HFF-Myc (cell line): ENCODE results near the gene CAMK2A.

Source experiments
- DNase-seq: peaks from one replicate; pipeline ENCODE4 v3.0.0-alpha.2; 2011; ENCODE audit warnings: low read depth; ENCODE audit errors: extremely low read depth
- H3K4me3 ChIP-seq: replicated peaks from 2 replicates; pipeline ENCODE4 v1.5.1; 2011; ENCODE audit warnings: low read depth, mild to moderate bottlenecking, control low read depth, low read length
- CTCF ChIP-seq: IDR thresholded peaks from 2 replicates; pipeline ENCODE4 v1.5.1; 2012; ENCODE audit warnings: mild to moderate bottlenecking, low read depth, low read length, control low read depth; ENCODE audit errors: missing control alignments

Gene CAMK2A

GRCh38 chr5:150224483-150225027 is 65.0 kb downstream of the CAMK2A start:
- DNase-seq: no peak
- H3K4me3 ChIP-seq: no peak overlapping the region
- no peak for TF ChIP-seq CTCF

- DNase-seq: no peak
- no peak for TF ChIP-seq CTCF
- H3K4me3 ChIP-seq: no peak overlapping the region
Measured at GRCh38 chr5:150223474-150223873, 66.1 kb downstream of the CAMK2A start.

GRCh38 chr5:150222906-150223305 is 66.7 kb downstream of the CAMK2A start:
- TF ChIP-seq CTCF: no peak

GRCh38 chr5:150221471-150221870 is 68.1 kb downstream of the CAMK2A start:
- TF ChIP-seq CTCF: no peak
- H3K4me3 ChIP-seq: no peak overlapping the region
- no peak for DNase-seq

More at GRCh38 chr5:150222906-150223305, 66.7 kb downstream of the CAMK2A start:
- H3K4me3 ChIP-seq: no peak overlapping the region
- DNase-seq: no peak

GRCh38 chr5:150219861-150220260 is 69.7 kb downstream of the CAMK2A start:
- no peak for TF ChIP-seq CTCF
- no peak overlapping the region for H3K4me3 ChIP-seq
- DNase-seq: no peak

GRCh38 chr5:150219142-150219541 is 70.4 kb downstream of the CAMK2A start:
- DNase-seq: no peak
- no peak for TF ChIP-seq CTCF
- no peak overlapping the region for H3K4me3 ChIP-seq

- no peak overlapping the region for H3K4me3 ChIP-seq
- no peak for TF ChIP-seq CTCF
- no peak for DNase-seq
Measured at GRCh38 chr5:150218693-150219035, 70.9 kb downstream of the CAMK2A start.
